K562 (cell line): ENCODE data around the gene SPATA33. TPM values are rescaled to one million over a fixed set of nuclear protein-coding genes. Genes with fewer than 3 reads are reported as not detected.

ENCODE experiments used
- CBFA2T2 ChIP-seq: fragments of 450-650 bp; conservative IDR thresholded peaks from 2 replicates; pipeline ENCODE4 v1.6.1; 2017; ENCODE audit warnings: mild to moderate bottlenecking
- EP400 ChIP-seq: fragments of 450-650 bp; IDR thresholded peaks from 2 replicates; pipeline ENCODE4 v1.6.1; 2017; ENCODE audit warnings: antibody characterized with exemption, mild to moderate bottlenecking, moderate library complexity
- IFI16 ChIP-seq: fragments of 250-450 bp; sonication (Bioruptor Pico); IDR thresholded peaks from 2 replicates; pipeline ENCODE4 v2.1.2; 2022; ENCODE audit warnings: mild to moderate bottlenecking, inconsistent platforms
- MAFF ChIP-seq: IDR thresholded peaks from 2 replicates; pipeline ENCODE4 v1.6.1; 2012; ENCODE audit warnings: low read length, improper control_type of control experiment
- MAZ ChIP-seq, 2 experiments: fragments of 450-650 bp in 1 of 2; sonication (generic) in 1 of 2; formaldehyde crosslinking; IDR thresholded peaks in 1 of 2; conservative IDR thresholded peaks in 1 of 2; 2 replicates each; pipeline versions ENCODE4 v1.4.0 to v1.5.0; 2020; ENCODE audit warnings: mild to moderate bottlenecking in 1 of 2, missing genetic modification reagents in 1 of 2
- MEIS2 ChIP-seq: fragments of 450-650 bp; IDR thresholded peaks from 2 replicates; pipeline ENCODE4 v1.6.1; 2014; ENCODE audit warnings: mild to moderate bottlenecking; ENCODE audit not compliant: partially characterized antibody
- NFATC3 ChIP-seq: fragments of 450-650 bp; IDR thresholded peaks from 2 replicates; pipeline ENCODE4 v1.6.1; 2017; ENCODE audit warnings: mild to moderate bottlenecking
- NR2C1 ChIP-seq, 2 experiments: fragments of 450-650 bp; IDR thresholded peaks; 2 replicates each; pipeline ENCODE4 v1.6.1; 2017; ENCODE audit warnings: mild to moderate bottlenecking in 2 of 2, antibody characterized with exemption in 1 of 2, inconsistent platforms in 1 of 2, missing compliant biosample characterization in 1 of 2, missing genetic modification characterization in 1 of 2
- PHB ChIP-seq: fragments of 250-450 bp; sonication (Bioruptor Pico); IDR thresholded peaks from 2 replicates; pipeline ENCODE4 v1.5.0; 2021
- POLR2G ChIP-seq: fragments of 200-400 bp; formaldehyde crosslinking; IDR thresholded peaks from 2 replicates; pipeline ENCODE4 v1.6.1; 2017; ENCODE audit warnings: low read depth, mild to moderate bottlenecking, antibody characterized with exemption, low read length, moderate library complexity
- SIN3A ChIP-seq, 2 experiments: fragments of 150-350 bp in 1 of 2; IDR thresholded peaks; 2 replicates each; pipeline ENCODE4 v1.6.1; 2011 to 2016; ENCODE audit warnings: borderline replicate concordance in 2 of 2, low read depth in 2 of 2, low read length in 2 of 2, mild to moderate bottlenecking in 2 of 2, moderate library complexity in 2 of 2; ENCODE audit not compliant: control insufficient read depth in 1 of 2
- SUPT5H ChIP-seq: fragments of 450-650 bp; IDR thresholded peaks from 2 replicates; pipeline ENCODE4 v1.6.1; 2016
- ZNF140 ChIP-seq: fragments of 250-450 bp; sonication (Bioruptor Pico); IDR thresholded peaks from 2 replicates; pipeline ENCODE4 v1.8.0; 2021; ENCODE audit warnings: moderate library complexity, mild to moderate bottlenecking, inconsistent platforms
- polyA plus RNA-seq, 8 experiments: library from polyadenylated mRNA; depleted of rRNA in 4 of 8; stranded (reverse) in 5 of 8; unstranded in 3 of 8; fragments of >200 nt; fragmentation: Nextera tagmentation in 2 of 8; fragmentation: Illumina TruSeq in 1 of 8; extraction: Ambion mirVana in 2 of 8; extraction: Trizol in 1 of 8; gene quantifications; 2 replicates each; pipeline versions ENCODE4 v1.2.1 to v1.2.3, GENCODE V29; 2011 to 2014; ENCODE audit warnings: inconsistent platforms in 1 of 8, missing spikeins in 1 of 8
- total RNA-seq, 7 experiments: library from RNA; depleted of rRNA in 6 of 7; stranded (reverse); fragments of >200 nt in 6 of 7; fragmentation: Illumina TruSeq in 2 of 7; extraction: Trizol in 2 of 7; gene quantifications; 2 replicates each; pipeline versions ENCODE4 v1.2.1 to v1.2.3, GENCODE V29; 2011 to 2021; ENCODE audit warnings: low replicate concordance in 1 of 7
- TF ChIP-seq, protein P1 (sequence below), 2 experiments: IDR thresholded peaks; 2 replicates each; pipeline ENCODE4 v1.6.1; 2011; ENCODE audit warnings: borderline replicate concordance in 1 of 2, control low read depth in 1 of 2, low read depth in 1 of 2, low read length in 1 of 2, mild to moderate bottlenecking in 1 of 2, mixed read lengths in 1 of 2, moderate library complexity in 1 of 2; ENCODE audit not compliant: insufficient read depth in 1 of 2, insufficient read length in 1 of 2, poor library complexity in 1 of 2, severe bottlenecking in 1 of 2; ENCODE audit errors: extremely low read depth in 1 of 2
- TF ChIP-seq, protein P2 (sequence below): fragments of 450-650 bp; IDR thresholded peaks from 2 replicates; pipeline ENCODE4 v1.6.1; 2016; ENCODE audit warnings: mild to moderate bottlenecking, moderate library complexity

SPATA33 gene
- total and polyA plus RNA-seq, 9 of the 15 experiments (the other 6 are each of a cell fraction or from before 2014, with no cell fraction given): 4.0 to 20.0 (median 11.8) TPM

DNA sequence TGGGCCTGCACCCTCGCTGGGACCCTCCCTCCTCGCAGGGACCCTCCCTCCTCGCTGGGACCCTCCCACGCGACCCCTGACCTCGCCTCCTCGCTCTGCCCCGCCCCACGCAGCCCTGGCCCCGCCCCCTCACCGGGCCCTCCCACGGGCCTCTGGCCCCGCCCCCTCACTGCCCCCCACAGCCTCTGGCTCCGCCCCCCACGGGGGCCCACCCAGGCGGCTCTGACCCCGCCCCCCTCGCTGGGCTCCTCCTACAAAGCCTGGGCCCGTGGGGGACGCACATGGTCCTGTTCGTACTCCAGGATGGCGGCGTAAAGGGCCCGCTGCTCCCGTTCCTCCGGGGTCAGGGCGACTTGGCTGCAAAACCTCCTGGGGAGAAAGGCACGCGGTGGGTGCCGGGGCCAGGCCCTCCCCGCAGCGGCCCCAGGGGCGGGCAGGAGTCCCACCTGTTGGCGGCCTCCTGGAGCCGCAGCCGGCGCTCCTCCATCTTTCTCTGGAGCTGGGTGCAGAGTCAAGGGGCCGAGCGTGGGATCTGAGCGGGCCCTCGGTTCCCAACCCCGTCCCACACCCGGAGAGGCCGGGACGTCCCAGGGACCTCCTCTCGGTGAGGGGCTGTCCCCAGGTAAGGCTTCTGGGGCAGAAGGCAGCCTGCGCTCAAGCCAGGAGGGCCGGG lies 54.1 kb downstream of the SPATA33 start (continued):
- no peak for TF ChIP-seq IFI16 (CRISPR knock-in tag)
- TF ChIP-seq POLR2G: peak; percentile 91
- TF ChIP-seq NR2C1 (IDR thresholded peaks at IDR 0.05): no peak
- no peak for TF ChIP-seq NR2C1 (tag; IDR thresholded peaks at IDR 0.05)
- TF ChIP-seq, protein P1, sequence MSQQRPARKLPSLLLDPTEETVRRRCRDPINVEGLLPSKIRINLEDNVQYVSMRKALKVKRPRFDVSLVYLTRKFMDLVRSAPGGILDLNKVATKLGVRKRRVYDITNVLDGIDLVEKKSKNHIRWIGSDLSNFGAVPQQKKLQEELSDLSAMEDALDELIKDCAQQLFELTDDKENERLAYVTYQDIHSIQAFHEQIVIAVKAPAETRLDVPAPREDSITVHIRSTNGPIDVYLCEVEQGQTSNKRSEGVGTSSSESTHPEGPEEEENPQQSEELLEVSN (IDR thresholded peaks at IDR 0.05; ENCODE audit: borderline replicate concordance in 1 of 2, extremely low read depth in 1 of 2, insufficient read depth in 1 of 2, insufficient read length in 1 of 2, low read depth in 1 of 2, low read length in 1 of 2, poor library complexity in 1 of 2, severe bottlenecking in 1 of 2): peak in 1 of 2 experiments; percentile 23
- peak; percentile 48 to 60; a peak in 3 of 4 replicates for TF ChIP-seq MAZ (CRISPR knock-in tag; conservative IDR thresholded peaks at IDR 0.05 in 1 of 2, IDR thresholded peaks at IDR 0.05 in 1 of 2)
- no peak for TF ChIP-seq MAFF
- TF ChIP-seq, protein P2, sequence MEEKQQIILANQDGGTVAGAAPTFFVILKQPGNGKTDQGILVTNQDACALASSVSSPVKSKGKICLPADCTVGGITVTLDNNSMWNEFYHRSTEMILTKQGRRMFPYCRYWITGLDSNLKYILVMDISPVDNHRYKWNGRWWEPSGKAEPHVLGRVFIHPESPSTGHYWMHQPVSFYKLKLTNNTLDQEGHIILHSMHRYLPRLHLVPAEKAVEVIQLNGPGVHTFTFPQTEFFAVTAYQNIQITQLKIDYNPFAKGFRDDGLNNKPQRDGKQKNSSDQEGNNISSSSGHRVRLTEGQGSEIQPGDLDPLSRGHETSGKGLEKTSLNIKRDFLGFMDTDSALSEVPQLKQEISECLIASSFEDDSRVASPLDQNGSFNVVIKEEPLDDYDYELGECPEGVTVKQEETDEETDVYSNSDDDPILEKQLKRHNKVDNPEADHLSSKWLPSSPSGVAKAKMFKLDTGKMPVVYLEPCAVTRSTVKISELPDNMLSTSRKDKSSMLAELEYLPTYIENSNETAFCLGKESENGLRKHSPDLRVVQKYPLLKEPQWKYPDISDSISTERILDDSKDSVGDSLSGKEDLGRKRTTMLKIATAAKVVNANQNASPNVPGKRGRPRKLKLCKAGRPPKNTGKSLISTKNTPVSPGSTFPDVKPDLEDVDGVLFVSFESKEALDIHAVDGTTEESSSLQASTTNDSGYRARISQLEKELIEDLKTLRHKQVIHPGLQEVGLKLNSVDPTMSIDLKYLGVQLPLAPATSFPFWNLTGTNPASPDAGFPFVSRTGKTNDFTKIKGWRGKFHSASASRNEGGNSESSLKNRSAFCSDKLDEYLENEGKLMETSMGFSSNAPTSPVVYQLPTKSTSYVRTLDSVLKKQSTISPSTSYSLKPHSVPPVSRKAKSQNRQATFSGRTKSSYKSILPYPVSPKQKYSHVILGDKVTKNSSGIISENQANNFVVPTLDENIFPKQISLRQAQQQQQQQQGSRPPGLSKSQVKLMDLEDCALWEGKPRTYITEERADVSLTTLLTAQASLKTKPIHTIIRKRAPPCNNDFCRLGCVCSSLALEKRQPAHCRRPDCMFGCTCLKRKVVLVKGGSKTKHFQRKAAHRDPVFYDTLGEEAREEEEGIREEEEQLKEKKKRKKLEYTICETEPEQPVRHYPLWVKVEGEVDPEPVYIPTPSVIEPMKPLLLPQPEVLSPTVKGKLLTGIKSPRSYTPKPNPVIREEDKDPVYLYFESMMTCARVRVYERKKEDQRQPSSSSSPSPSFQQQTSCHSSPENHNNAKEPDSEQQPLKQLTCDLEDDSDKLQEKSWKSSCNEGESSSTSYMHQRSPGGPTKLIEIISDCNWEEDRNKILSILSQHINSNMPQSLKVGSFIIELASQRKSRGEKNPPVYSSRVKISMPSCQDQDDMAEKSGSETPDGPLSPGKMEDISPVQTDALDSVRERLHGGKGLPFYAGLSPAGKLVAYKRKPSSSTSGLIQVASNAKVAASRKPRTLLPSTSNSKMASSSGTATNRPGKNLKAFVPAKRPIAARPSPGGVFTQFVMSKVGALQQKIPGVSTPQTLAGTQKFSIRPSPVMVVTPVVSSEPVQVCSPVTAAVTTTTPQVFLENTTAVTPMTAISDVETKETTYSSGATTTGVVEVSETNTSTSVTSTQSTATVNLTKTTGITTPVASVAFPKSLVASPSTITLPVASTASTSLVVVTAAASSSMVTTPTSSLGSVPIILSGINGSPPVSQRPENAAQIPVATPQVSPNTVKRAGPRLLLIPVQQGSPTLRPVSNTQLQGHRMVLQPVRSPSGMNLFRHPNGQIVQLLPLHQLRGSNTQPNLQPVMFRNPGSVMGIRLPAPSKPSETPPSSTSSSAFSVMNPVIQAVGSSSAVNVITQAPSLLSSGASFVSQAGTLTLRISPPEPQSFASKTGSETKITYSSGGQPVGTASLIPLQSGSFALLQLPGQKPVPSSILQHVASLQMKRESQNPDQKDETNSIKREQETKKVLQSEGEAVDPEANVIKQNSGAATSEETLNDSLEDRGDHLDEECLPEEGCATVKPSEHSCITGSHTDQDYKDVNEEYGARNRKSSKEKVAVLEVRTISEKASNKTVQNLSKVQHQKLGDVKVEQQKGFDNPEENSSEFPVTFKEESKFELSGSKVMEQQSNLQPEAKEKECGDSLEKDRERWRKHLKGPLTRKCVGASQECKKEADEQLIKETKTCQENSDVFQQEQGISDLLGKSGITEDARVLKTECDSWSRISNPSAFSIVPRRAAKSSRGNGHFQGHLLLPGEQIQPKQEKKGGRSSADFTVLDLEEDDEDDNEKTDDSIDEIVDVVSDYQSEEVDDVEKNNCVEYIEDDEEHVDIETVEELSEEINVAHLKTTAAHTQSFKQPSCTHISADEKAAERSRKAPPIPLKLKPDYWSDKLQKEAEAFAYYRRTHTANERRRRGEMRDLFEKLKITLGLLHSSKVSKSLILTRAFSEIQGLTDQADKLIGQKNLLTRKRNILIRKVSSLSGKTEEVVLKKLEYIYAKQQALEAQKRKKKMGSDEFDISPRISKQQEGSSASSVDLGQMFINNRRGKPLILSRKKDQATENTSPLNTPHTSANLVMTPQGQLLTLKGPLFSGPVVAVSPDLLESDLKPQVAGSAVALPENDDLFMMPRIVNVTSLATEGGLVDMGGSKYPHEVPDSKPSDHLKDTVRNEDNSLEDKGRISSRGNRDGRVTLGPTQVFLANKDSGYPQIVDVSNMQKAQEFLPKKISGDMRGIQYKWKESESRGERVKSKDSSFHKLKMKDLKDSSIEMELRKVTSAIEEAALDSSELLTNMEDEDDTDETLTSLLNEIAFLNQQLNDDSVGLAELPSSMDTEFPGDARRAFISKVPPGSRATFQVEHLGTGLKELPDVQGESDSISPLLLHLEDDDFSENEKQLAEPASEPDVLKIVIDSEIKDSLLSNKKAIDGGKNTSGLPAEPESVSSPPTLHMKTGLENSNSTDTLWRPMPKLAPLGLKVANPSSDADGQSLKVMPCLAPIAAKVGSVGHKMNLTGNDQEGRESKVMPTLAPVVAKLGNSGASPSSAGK: peak; percentile 48; the same call in 1 of the 2 replicates
- TF ChIP-seq EP400: peak; percentile 95
- no peak for TF ChIP-seq NFATC3
- no peak for TF ChIP-seq PHB
- no peak for TF ChIP-seq CBFA2T2
- peak; percentile 90 for TF ChIP-seq SUPT5H
- peak; percentile 63 to 84; a peak in 1 of 4 replicates for TF ChIP-seq SIN3A (IDR thresholded peaks at IDR 0.05; ENCODE audit: borderline replicate concordance in 2 of 2, control insufficient read depth in 1 of 2, low read depth in 2 of 2, low read length in 2 of 2)
- TF ChIP-seq ZNF140 (CRISPR knock-in tag): no peak
- TF ChIP-seq MEIS2: no peak
